Activated CD4-positive, alpha-beta T cell treated with anti-CD3 and anti-CD28 coated beads, Interleukin-2, amount 10 ng/mL, durations not matched to agents 24 days and 14 days (primary cell): ENCODE data around the gene DMAC1. TPM values are rescaled to one million over a fixed set of nuclear protein-coding genes. Genes with fewer than 3 reads are reported as not detected.

Experiments used
- DNase-seq: peaks from one replicate; pipeline ENCODE4 v3.0.0; 2022
- H3K27ac Mint-ChIP-seq: one replicate; pipeline ENCODE4 v1.8.0; 2022; ENCODE audit warnings: mild to moderate bottlenecking, mixed read lengths
- H3K27me3 Mint-ChIP-seq: one replicate; pipeline ENCODE4 v1.8.0; 2022; ENCODE audit warnings: mixed read lengths
- H3K36me3 Mint-ChIP-seq: one replicate; pipeline ENCODE4 v1.8.0; 2022; ENCODE audit warnings: low read depth, mild to moderate bottlenecking, mixed read lengths
- H3K4me1 Mint-ChIP-seq: one replicate; pipeline ENCODE4 v1.8.0; 2021; ENCODE audit warnings: mixed read lengths
- H3K4me3 Mint-ChIP-seq: one replicate; pipeline ENCODE4 v1.8.0; 2022; ENCODE audit warnings: mild to moderate bottlenecking, moderate library complexity, mixed read lengths
- H3K9me3 Mint-ChIP-seq: one replicate; pipeline ENCODE4 v1.8.0; 2021; ENCODE audit warnings: mixed read lengths
- intact Hi-C: fragments of 100-400 bp; cut with micrococcal nuclease; formaldehyde crosslinking; loops from one replicate; pipeline ENCODE4 v1.15.1; 2023
- total RNA-seq: library from RNA; stranded (reverse); gene quantifications from 2 replicates; pipeline ENCODE4 v1.2.3, GENCODE V29; 2022

DMAC1 gene
- total RNA-seq, 1 donor from 2014 or later: 44.2 TPM

GRCh38 chr9:7799944-7800285 is 337 bp upstream of the DMAC1 start:
- peak overlapping the region; percentile 58 for H3K27ac Mint-ChIP-seq

GRCh38 chr9:7794196-7794595 is 5.4 kb downstream of the DMAC1 start:
- Mint-ChIP-seq H3K9me3 (no peaks in the 10 kb centered on the region), H3K27ac (no peak overlapping the region), H3K4me1 (peaks cover 13% of the 10 kb centered on the region), H3K27me3 (no peaks in the 10 kb centered on the region), H3K36me3 (peaks cover 43% of the 10 kb centered on the region), H3K4me3 (no peak overlapping the region)
- intact Hi-C loops: no loop called here
- no peak for DNase-seq

More at GRCh38 chr9:7799944-7800285, 337 bp upstream of the DMAC1 start:
- DNase-seq: no peak
- Mint-ChIP-seq H3K4me1 (peaks cover 15% of the 10 kb centered on the region), H3K27me3 (peaks cover 2% of the 10 kb centered on the region), H3K9me3 (peaks cover 7% of the 10 kb centered on the region), H3K36me3 (peaks cover 24% of the 10 kb centered on the region), H3K4me3 (peak overlapping the region; percentile 95)
- intact Hi-C loops: loop anchor here (1.0 kb wide), 2 partner anchors 44 to 174 kb away; no protein-coding TSS in a partner anchor

- no peaks in the 10 kb centered on the region for H3K9me3 Mint-ChIP-seq
- H3K27me3 Mint-ChIP-seq: no peaks in the 10 kb centered on the region
- intact Hi-C loops: no loop called here
- no peak for DNase-seq
- peaks cover 4% of the 10 kb centered on the region for H3K4me1 Mint-ChIP-seq
- no peak overlapping the region for H3K27ac Mint-ChIP-seq
- no peak overlapping the region for H3K4me3 Mint-ChIP-seq
- H3K36me3 Mint-ChIP-seq: peaks cover 30% of the 10 kb centered on the region
Observed at GRCh38 chr9:7791394-7791793, 8.2 kb downstream of the DMAC1 start.

GRCh38 chr9:7790819-7791182 is 8.8 kb downstream of the DMAC1 start:
- no peak for DNase-seq
- H3K27me3 Mint-ChIP-seq: no peaks in the 10 kb centered on the region
- no peak overlapping the region for H3K27ac Mint-ChIP-seq
- H3K9me3 Mint-ChIP-seq: no peaks in the 10 kb centered on the region
- peaks cover 24% of the 10 kb centered on the region for H3K36me3 Mint-ChIP-seq
- H3K4me3 Mint-ChIP-seq: no peak overlapping the region
- H3K4me1 Mint-ChIP-seq: peaks cover 2% of the 10 kb centered on the region
- intact Hi-C loops: no loop called here

GRCh38 chr9:7790022-7790818 is 9.4 kb downstream of the DMAC1 start:
- intact Hi-C loops: no loop called here
- Mint-ChIP-seq H3K27me3 (no peaks in the 10 kb centered on the region), H3K4me1 (peaks cover 2% of the 10 kb centered on the region), H3K36me3 (peaks cover 21% of the 10 kb centered on the region), H3K9me3 (no peaks in the 10 kb centered on the region), H3K27ac (no peak overlapping the region), H3K4me3 (no peak overlapping the region)
- no peak for DNase-seq

GRCh38 chr9:7788772-7789171 is 10.8 kb downstream of the DMAC1 start:
- H3K9me3 Mint-ChIP-seq: no peaks in the 10 kb centered on the region
- H3K4me3 Mint-ChIP-seq: no peak overlapping the region
- no peaks in the 10 kb centered on the region for H3K27me3 Mint-ChIP-seq
- H3K27ac Mint-ChIP-seq: no peak overlapping the region
- no peak for DNase-seq
- intact Hi-C loops: no loop called here
- peaks cover 4% of the 10 kb centered on the region for H3K4me1 Mint-ChIP-seq
- peaks cover 16% of the 10 kb centered on the region for H3K36me3 Mint-ChIP-seq

- no peaks in the 10 kb centered on the region for H3K36me3 Mint-ChIP-seq
- H3K9me3 Mint-ChIP-seq: no peaks in the 10 kb centered on the region
- H3K27me3 Mint-ChIP-seq: no peaks in the 10 kb centered on the region
- intact Hi-C loops: no loop called here
- H3K4me3 Mint-ChIP-seq: no peak overlapping the region
- no peak for DNase-seq
- peaks cover 4% of the 10 kb centered on the region for H3K4me1 Mint-ChIP-seq
- H3K27ac Mint-ChIP-seq: no peak overlapping the region
Observed at GRCh38 chr9:7785813-7786212, 13.8 kb downstream of the DMAC1 start.

- peaks cover 4% of the 10 kb centered on the region for H3K9me3 Mint-ChIP-seq
- H3K4me1 Mint-ChIP-seq: peaks cover 4% of the 10 kb centered on the region
- no peaks in the 10 kb centered on the region for H3K36me3 Mint-ChIP-seq
- DNase-seq: no peak
- no peaks in the 10 kb centered on the region for H3K27me3 Mint-ChIP-seq
- no peak overlapping the region for H3K27ac Mint-ChIP-seq
- H3K4me3 Mint-ChIP-seq: no peak overlapping the region
- intact Hi-C loops: no loop called here
Observed at GRCh38 chr9:7784472-7784871, 15.1 kb downstream of the DMAC1 start.

- DNase-seq: no peak
- H3K27me3 Mint-ChIP-seq: no peaks in the 10 kb centered on the region
- H3K4me3 Mint-ChIP-seq: no peak overlapping the region
- peaks cover 4% of the 10 kb centered on the region for H3K4me1 Mint-ChIP-seq
- no peak overlapping the region for H3K27ac Mint-ChIP-seq
- H3K9me3 Mint-ChIP-seq: peaks cover 4% of the 10 kb centered on the region
- no peaks in the 10 kb centered on the region for H3K36me3 Mint-ChIP-seq
- intact Hi-C loops: no loop called here
Observed at GRCh38 chr9:7783635-7784063, 15.9 kb downstream of the DMAC1 start.

GRCh38 chr9:7782400-7783120 is 17.0 kb downstream of the DMAC1 start:
- intact Hi-C loops: no loop called here
- no peaks in the 10 kb centered on the region for H3K27me3 Mint-ChIP-seq
- H3K4me1 Mint-ChIP-seq: peaks cover 4% of the 10 kb centered on the region
- no peaks in the 10 kb centered on the region for H3K36me3 Mint-ChIP-seq
- no peak overlapping the region for H3K27ac Mint-ChIP-seq
- DNase-seq: no peak
- H3K4me3 Mint-ChIP-seq: no peak overlapping the region
- H3K9me3 Mint-ChIP-seq: peaks cover 4% of the 10 kb centered on the region

GRCh38 chr9:7780261-7780988 is 19.2 kb downstream of the DMAC1 start:
- no peak overlapping the region for H3K4me3 Mint-ChIP-seq
- H3K27me3 Mint-ChIP-seq: peaks cover 9% of the 10 kb centered on the region
- no peak for DNase-seq
- peaks cover 4% of the 10 kb centered on the region for H3K9me3 Mint-ChIP-seq
- H3K27ac Mint-ChIP-seq: no peak overlapping the region
- H3K4me1 Mint-ChIP-seq: peaks cover 6% of the 10 kb centered on the region
- H3K36me3 Mint-ChIP-seq: no peaks in the 10 kb centered on the region
- intact Hi-C loops: no loop called here

- peaks cover 7% of the 10 kb centered on the region for H3K9me3 Mint-ChIP-seq
- H3K36me3 Mint-ChIP-seq: no peaks in the 10 kb centered on the region
- no peak for DNase-seq
- H3K4me3 Mint-ChIP-seq: no peak overlapping the region
- H3K4me1 Mint-ChIP-seq: peaks cover 2% of the 10 kb centered on the region
- no peak overlapping the region for H3K27ac Mint-ChIP-seq
- H3K27me3 Mint-ChIP-seq: peaks cover 9% of the 10 kb centered on the region
- intact Hi-C loops: no loop called here
Observed at GRCh38 chr9:7778851-7779600, 20.6 kb downstream of the DMAC1 start.

GRCh38 chr9:7777771-7778170 is 21.8 kb downstream of the DMAC1 start:
- Mint-ChIP-seq H3K36me3 (no peaks in the 10 kb centered on the region), H3K9me3 (peaks cover 7% of the 10 kb centered on the region), H3K27me3 (peaks cover 9% of the 10 kb centered on the region), H3K4me3 (no peak overlapping the region), H3K4me1 (peaks cover 2% of the 10 kb centered on the region), H3K27ac (no peak overlapping the region)
- intact Hi-C loops: no loop called here
- no peak for DNase-seq
